Measurements from ENCODE around the gene RNF126. TPM values are rescaled to one million over a fixed set of nuclear protein-coding genes. Genes with fewer than 3 reads are reported as not detected.
"Not testable (repeated sequence)": the region's sequence is repeated elsewhere in the genome, so short reads cannot be mapped to it uniquely, and the experiment has no call there.

Gene RNF126
- 31.4 TPM for total RNA-seq
- long read RNA-seq, transcript RNF126-201 (9 exons, 1,694 nt): major isoform, 72 of 112 reads
- long read RNA-seq, transcript RNF126-203 (9 exons, 963 nt): minor isoform, 10 of 112 reads
- long read RNA-seq, partial matches to known transcripts: 9 of 112 reads
- long read RNA-seq, other reads (novel, unspliced or antisense): 19 of 112 reads

DNA sequence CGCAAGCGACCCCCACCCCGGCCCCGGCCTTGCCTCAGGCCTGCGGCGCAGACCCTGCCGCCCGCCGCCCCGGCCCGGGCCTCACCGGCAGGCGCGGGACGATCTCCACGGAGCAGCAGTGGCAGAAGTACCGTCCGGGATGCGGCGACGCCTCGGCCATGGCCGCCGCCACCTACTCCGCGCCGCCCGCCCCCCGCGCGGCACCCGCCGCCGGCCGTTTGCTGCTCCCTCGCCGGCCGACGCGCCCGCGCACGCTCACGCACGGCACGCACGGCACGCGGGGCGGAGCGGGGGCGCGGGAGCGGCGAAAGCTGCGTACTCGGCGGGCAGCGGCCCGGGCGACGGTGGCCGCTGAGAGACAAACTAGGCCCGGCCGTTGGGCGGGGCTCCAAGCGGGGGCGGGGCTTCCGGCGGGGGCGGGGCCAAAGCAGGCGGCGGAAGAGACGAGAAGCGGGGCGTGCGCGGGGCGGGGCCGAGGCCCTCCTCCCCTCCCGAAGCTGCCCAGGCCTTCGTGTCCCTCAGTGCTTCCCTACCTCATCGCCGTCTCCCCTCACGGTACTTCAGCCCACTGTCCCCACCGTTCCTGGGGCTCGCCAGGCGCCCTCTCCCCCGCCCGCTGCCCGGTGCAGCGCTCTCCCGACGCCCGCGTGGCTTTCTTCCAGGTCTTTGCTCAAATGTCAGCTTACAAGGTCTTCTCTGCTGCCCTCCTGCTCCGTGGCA is at the start of gene RNF126:
TSS of gene RNF126 (minus strand) at position 253 of the 720 bp plus-strand sequence. CDS start at position 160, 93 bp downstream.
- peak; percentile 97 for DNase-seq (ENCODE audit: low spot score)
- intact Hi-C loops (cut with DNase I): loop anchor here (5.0 kb wide), 1 partner anchor 91 kb away; the partner anchor contains the start of gene BSG

DNA sequence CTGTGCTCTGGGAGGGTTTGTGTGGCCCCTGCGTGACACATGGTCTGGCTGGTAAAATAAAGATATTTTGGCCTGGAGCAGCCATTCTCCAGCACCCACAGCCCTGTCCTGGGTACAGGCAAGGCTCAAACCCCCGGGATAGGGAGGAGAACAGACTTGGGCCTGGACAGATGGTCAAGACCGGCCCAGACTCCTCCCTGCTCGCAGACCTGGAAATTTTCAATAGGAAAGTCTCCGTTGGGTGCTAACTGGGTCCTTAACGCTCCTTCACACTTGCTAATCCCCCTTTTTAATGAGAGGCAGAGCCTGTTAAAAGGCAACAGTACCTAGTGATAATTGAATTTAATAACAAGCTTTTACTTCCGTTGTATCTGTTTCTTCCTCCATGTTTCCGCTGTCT is 48.2 kb upstream of the RNF126 start:
- intact Hi-C loops (cut with DNase I): no loop called here
- DNase-seq (ENCODE audit: low spot score): no peak

- intact Hi-C loops (cut with DNase I): no loop called here
- DNase-seq (ENCODE audit: low spot score): no peak
These were observed 47.8 kb upstream of the RNF126 start for GRCh38 chr19:710767-711166.

DNA sequence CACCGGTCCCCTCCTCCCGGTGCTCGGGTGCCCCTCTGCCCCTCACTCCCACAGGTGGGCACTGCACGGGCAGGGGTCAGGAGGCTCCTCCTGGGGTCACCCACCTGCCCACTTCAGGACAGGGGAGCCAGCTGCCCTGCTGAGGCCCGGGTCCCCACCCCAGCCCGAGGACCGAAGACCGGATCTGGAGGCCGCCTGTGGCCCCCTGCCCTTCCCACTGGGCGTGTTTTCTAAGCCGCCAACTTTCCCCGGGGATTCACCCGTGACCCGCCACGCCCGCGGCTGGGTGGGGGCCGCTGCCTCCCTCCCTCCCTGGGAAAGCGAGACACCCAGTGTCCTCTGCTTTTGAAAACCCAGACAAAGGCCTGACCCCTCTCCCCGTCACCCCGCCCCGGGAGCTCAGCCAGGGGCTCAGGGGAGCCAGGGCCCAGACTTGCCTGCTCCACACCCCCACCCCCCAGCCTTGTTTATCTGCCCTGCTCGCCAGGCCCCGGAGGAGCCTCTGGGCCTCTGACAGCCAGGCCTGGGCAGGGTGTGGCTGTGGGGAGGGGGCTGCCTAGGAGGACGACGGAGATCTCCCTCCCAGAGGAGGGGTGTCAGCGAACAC is 47.1 kb upstream of the RNF126 start:
- DNase-seq (ENCODE audit: low spot score): no peak
- intact Hi-C loops (cut with DNase I): no loop called here

DNA sequence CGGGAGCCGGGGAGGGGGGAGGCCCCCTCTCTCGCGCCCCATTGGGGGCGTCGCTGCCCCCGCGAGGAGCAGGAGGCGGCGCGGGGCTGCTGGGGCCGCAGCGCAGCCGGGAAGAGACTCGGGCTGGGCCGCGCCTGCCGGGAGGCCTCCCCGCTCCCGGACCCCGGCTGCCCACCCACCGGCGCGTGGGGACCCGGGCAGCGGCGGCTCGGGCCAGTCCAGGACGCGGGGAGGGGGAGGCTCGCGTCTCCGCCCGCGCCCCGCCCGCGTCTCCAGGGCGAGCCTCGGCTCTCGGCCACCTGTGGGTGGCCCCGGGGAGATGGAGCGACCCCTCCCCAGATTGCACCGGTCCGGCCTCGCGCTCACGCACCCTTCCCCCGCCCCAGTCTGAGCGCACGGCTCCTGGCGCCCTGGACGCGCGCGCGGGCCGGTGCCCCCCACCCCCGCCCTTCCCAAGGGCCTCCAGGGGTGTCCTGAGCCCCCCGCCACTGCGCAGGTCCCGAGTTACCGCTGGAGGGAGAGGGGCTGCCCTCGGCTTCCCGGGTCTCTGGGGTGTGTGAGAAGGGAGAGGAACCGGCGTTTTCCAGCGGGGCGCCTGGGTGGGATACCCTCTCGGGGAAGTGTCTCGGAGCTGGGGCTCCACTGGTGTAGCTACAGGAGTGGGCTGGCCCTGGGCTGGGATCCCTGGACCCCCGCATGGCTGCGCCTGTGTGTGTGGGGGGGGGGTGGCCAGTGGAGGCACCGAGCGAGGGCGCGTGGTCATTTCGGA is 46.4 kb upstream of the RNF126 start:
- DNase-seq (ENCODE audit: low spot score): no peak
- intact Hi-C loops (cut with DNase I): no loop called here

DNA sequence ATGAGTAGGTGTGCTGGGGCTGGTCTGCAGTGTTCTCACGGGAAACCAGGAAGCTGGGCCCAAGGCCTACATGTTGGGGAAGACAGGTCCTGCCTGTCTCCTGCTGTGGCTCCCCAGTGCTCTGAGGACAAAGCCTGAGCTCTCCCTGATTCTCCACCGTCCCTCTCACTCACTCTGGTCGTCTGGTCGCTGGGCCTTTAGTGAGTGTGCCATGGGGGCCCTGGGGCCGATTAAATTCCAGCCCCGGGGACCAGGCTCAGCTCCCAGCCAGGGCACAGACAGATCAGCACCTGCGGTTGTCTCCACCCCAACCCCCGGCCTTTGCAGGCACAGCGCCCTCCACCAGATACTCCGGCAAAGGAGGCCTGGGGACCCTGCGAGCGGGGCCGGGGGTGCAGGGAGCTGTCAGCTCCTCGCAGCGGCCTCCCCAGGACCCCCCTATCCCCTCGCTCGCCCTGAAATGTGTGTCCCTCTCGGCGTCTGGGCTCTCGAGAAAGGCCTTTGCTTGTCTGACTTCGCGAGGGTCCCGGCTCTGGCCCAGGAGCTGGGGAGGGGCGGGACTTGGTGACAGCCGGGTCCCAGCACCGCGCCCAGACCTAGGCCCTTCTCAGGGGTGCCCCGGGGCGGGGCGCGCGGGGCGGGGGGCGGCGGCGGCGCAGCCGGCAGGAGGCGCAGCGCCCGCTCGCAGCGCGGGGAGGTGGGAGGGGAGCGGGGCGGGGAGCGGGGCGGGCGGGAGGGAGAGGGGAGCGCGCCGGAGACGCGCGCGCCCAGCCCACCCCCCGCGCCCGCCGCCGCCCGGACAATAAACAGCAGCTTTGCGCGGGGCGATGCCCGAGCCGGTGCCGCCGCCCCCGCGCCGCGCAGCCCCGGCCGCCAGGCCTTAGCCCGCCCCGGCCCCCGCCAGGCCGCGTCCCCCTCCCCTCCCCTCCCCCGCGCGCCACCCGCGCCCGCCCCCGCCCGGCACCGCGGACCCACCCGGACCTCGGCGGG is 45.4 kb upstream of the RNF126 start, which contains the start of gene PALM:
TSS of gene PALM (plus strand) at position 782 of the 990 bp plus-strand sequence. CDS start 212 bp downstream, outside the sequence.
- DNase-seq (ENCODE audit: low spot score): no peak
- intact Hi-C loops (cut with DNase I): no loop called here

DNA sequence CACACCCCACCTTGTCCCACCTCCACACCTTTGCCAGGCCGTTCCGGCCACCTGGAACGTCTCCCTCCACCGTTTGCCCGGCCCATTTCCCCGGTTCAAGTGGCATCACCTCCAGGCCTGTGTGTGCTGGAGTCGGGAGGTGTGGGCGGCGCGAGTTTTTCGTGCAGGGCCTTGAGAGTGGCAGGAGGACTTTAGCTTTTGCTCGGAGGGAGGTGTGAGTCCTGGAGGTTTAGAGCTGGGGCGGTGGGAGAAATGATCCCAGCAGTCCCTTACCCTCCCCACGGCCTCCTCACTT is 41.4 kb upstream of the RNF126 start:
- no peak for DNase-seq (ENCODE audit: low spot score)
- intact Hi-C loops (cut with DNase I): no loop called here

DNA sequence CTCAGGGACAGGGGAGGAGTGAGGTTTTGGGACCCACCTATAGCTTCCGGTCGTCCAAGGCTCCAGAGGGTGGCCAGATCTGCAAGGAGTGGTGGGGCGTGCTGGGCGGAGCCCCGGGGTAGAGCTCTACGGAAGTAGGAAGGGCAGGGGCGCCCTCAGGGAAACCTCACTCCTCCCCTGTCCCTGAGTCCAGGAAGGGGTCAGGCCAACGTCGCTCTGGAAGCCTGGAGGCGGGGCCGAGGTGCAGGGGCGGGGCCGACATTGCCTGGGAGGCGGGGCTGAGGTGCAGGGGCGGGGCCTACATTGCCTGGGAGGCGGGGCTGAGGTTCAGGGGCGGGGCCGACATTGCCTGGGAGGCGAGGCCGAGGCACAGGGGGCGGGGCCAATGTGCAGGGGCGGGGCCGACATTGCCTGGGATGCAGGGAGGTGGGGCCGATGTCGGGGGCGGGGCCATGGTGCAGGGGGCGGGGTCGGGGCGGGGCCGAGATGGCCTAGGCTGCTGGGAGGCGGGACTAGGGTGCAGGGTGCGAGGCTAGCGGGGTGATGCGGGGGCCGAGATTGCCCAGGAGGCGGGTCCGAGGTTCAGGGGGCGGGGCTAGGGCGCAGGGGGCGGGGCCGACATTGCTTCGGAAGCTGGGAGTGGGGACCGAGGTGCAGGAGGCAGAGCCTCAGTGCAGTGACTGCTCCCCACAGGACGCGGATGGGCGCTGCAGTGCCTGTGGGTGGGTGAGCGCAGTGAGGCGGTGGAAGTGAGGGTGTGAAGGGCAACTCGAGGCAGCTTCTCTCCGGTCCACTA is 40.8 kb upstream of the RNF126 start:
- intact Hi-C loops (cut with DNase I): no loop called here
- DNase-seq (ENCODE audit: low spot score): peak; percentile 94

GRCh38 chr19:703329-703650 is 40.3 kb upstream of the RNF126 start:
- intact Hi-C loops (cut with DNase I): no loop called here

GRCh38 chr19:702847-703246 is 39.8 kb upstream of the RNF126 start:
- intact Hi-C loops (cut with DNase I); DNase-seq (ENCODE audit: low spot score): not testable (repeated sequence)

More at GRCh38 chr19:703329-703650, 40.3 kb upstream of the RNF126 start:
- no peak for DNase-seq (ENCODE audit: low spot score)

GRCh38 chr19:699885-700284 is 36.9 kb upstream of the RNF126 start:
- intact Hi-C loops (cut with DNase I); DNase-seq (ENCODE audit: low spot score): not testable (repeated sequence)

GRCh38 chr19:698529-698928 is 35.5 kb upstream of the RNF126 start:
- intact Hi-C loops (cut with DNase I); DNase-seq (ENCODE audit: low spot score): not testable (repeated sequence)

DNA sequence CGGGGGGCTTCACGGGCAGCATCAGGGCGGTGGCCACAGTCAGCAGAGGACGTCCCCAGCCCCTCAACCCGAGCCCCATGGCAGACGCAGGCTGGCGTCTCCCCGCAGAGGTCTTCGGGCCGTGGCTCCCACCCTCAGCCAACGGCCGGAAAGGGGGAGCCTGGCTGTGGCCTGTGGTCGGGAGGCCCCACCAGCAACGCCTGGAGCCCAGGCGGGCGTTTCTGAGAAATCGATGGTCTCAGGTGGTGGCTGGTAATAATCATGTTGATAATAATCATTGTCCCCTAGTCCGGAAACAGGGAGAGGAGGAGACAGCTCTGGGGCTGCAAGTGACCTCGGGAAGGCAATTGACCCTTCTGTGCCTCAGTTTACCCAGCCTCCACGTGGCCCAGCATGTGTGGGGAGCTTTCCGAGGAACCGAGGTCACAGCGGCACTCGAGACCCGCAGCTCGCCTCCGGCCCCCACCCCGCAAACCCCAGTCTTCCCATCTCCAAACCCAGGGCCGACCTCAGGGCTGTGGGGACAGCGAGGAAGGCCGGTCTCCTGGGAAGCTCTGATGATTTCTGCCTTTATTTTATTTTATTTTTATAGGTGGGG is 32.4 kb upstream of the RNF126 start, which contains the start of gene PRSS57:
TSS of gene PRSS57 (minus strand) at position 101 of the 598 bp plus-strand sequence. CDS start at position 79, 22 bp downstream.
- DNase-seq (ENCODE audit: low spot score): no peak
- intact Hi-C loops (cut with DNase I): no loop called here

GRCh38 chr19:694481-695351 is 31.7 kb upstream of the RNF126 start:
- DNase-seq (ENCODE audit: low spot score): no peak
- intact Hi-C loops (cut with DNase I): no loop called here

DNA sequence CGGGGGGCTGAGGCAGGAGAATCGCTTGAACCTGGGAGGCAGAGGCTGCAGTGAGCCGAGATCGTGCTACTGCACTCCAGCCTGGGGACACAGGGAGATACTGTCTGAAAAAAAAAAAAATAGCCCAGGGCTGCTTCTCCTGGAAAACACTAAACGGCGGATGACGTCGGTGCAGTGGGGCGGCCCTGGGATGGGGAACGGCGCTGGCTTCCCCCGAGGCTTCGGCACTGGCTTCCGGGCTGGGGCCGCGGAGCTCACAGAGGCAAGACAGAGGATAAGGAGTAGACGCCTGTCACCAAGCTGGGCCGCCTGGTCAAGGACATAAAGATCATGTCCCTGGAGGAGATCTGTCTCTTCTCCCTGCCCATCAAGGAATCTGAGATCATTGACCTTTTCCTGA is 27.2 kb upstream of the RNF126 start:
- intact Hi-C loops (cut with DNase I): no loop called here
- DNase-seq (ENCODE audit: low spot score): no peak

DNA sequence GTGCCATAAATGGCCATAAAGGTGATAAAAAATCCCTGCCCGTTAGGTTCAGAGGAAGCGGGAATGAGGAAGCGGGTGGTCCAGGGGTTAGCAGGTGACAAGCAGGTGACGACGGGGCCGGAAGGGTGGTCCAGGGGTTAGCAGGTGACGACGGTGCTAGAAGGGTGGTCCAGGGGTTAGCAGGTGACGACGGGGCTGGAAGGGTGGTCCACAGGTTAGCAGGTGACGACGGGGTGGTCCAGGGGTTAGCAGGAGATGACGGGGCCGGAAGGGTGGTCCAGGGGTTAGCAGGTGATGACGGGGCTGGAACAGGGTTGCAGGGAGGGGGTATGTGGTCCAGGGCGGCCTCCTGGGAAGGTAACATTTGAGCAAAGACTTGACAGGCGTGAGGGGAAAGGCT is 26.0 kb upstream of the RNF126 start:
- intact Hi-C loops (cut with DNase I): no loop called here
- DNase-seq (ENCODE audit: low spot score): no peak

DNA sequence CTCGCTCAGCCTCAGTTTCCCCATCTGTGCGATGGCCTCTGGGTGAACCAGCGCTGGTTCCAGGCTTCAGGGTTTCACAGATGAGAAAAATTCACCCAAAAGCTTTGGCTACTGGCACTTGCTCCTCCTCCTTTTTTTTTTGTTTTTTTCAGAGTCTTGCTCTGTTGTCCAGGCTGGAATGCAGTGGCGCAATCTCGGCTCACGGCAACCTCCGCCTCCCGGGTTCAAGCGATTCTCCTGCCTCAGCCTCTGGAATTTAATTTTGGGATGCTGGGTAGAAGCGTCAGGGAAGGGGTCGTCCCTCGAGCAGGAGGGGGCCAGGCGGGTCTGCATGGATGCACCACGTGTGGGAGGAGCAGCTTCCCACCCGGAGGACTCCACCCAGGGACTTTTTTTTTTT is 25.2 kb upstream of the RNF126 start:
- intact Hi-C loops (cut with DNase I): no loop called here
- DNase-seq (ENCODE audit: low spot score): no peak
